HCT116 (cell line): Measurements from ENCODE around the gene MIA.

Experiments used
- POLR2AphosphoS5 ChIP-seq: IDR thresholded peaks from 2 replicates; pipeline ENCODE4 v1.6.1; 2011; ENCODE audit warnings: mild to moderate bottlenecking, low read depth, low read length, moderate library complexity
- ZNF274 ChIP-seq: fragments of 200-500 bp; sonication (Bioruptor generic); IDR thresholded peaks from 2 replicates; pipeline ENCODE4 v1.6.1; 2014; ENCODE audit warnings: mild to moderate bottlenecking, low read depth, low read length, inconsistent platforms

DNA sequence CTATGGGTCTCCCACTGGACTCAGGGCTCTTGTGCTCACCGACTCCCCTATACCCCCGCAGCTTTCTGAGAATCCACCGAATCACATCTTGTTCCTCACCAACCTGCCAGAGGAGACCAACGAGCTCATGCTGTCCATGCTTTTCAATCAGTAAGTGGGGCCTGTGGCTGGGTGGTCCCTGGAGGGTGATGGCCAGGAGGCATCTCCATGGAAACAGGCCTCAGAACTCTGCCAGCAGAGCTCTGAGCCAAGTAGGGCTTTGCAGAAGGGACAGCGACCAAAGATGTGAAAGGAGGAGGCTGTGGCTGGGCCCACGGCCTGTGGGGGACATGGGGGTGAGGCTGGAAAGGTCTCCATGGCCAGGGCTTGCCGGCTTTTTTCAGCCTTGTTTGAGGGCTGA lies 11.8 kb upstream of the MIA start:
- TF ChIP-seq ZNF274 (no peak), POLR2AphosphoS5 (no peak)
